Measurements from ENCODE around the gene PLEKHG2. TPM values are rescaled to one million over a fixed set of nuclear protein-coding genes. Genes with fewer than 3 reads are reported as not detected.

PLEKHG2 gene
- total and polyA plus RNA-seq, 5 donors: 11.3 to 29.5 (median 15.5) TPM

DNA sequence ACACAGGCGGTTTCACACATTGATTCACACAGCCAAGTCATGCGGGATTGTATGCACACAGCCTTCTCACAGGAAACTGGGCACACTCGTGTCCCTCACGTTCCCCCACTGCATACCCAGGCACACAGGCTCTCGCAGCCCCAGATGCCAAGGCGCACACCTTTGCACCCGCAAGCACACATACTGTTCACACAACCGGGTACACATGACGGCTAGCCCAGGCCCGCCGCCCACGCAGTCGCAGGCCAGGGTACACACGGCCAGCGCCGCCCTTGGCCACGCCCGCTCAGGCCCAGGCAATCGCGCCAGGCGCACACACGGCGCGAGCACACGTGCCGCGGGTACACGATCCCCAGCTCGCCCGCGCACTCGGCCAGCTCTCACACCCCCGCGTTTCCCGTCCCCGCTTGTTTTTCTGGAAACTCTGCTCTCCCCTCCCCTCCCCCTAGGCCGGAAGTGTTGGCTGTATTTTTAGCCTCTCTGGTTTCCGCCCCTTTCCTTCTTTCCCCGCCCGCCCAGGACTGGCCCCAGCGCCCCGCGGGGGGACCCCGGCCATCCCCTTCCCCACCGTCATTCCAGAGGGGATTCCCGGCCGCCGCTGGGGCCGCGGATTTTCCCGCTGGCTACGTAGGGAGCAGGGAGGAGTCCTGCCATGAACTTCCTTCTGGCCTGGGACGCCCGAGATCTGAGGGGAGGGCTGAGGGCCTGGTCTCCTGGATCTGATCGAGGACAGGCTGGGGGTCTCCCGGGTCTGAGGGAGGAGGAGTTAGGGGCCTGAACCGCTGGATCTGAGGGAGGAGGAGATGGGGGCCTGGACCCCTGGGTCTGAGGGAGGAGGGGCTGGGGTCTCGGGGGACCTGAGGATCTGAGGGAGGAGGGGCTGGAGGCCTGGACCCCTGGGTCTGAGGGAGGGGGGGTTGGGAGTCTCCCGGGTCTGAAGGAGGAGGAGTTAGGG is 9.8 kb upstream of the PLEKHG2 start:
- intact Hi-C loops (cut with DNase I): no loop called here
- H3K27ac ChIP-seq (ENCODE audit: low read length): peak overlapping the region; percentile 97
- no peaks in the 10 kb centered on the region for H3K27me3 ChIP-seq (ENCODE audit: control insufficient read depth, insufficient read depth)
- peak overlapping the region; percentile 68 for H3K4me3 ChIP-seq (ENCODE audit: low read length)
- no peaks in the 10 kb centered on the region for H3K9me3 ChIP-seq (ENCODE audit: control insufficient read depth, low read length)
- WGBS: 2% methylated on average over 59 of the region's 59 CpGs
- H3K4me1 ChIP-seq (ENCODE audit: control insufficient read depth, insufficient read depth, low read length): peaks cover 4% of the 10 kb centered on the region
- DNase-seq (peak; percentile 95 to 97 (median 97)), ATAC-seq (peak; percentile 54 to 56)

DNA sequence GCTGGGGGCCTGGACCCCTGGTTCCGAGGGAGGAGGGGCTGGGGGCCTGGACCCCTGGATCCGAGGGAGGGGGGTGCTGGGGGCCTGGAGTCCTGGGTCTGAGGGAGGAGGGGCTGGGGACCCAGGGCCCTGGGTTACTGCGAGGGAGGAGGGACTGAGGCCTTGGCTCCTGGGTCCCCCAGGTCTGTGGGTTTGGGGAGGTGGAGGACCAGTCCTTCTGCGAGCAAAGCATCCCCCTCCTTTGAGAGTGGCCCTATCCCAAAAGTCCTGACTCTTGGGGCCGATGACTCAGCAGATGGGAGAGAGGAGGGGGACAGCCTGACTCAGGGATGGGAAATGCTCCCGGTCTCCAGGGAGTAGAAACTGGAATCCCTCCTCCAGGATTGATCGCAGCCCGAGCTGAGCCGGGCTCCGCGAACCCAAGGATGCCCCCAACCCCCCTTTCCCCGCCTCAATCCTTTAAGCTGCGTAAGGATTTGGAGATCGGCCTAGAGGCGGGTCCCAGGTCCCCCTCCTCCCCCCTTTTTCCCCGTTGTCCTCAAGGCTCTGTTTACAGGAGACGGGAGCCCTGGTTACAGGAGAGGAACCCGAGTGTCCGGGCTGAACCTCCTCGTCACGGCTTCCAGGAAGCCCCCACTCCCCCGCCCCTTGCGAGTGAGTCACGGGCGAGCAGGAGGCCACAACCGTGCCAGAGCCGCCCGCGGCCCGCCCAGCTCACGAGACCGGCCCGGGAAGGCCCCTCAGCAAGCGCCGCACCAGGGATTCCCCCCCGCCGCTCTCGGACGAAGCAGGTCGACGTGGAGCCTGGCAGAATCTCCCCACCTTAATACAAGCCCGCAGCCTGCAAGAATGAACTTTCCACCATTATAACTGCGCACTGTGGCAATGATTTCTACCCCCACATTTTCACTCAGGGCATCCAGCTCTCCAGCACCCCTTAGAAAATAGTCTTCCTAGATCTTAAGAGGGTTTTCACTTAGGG is 8.8 kb upstream of the PLEKHG2 start:
- ATAC-seq: peak; percentile 72

DNA sequence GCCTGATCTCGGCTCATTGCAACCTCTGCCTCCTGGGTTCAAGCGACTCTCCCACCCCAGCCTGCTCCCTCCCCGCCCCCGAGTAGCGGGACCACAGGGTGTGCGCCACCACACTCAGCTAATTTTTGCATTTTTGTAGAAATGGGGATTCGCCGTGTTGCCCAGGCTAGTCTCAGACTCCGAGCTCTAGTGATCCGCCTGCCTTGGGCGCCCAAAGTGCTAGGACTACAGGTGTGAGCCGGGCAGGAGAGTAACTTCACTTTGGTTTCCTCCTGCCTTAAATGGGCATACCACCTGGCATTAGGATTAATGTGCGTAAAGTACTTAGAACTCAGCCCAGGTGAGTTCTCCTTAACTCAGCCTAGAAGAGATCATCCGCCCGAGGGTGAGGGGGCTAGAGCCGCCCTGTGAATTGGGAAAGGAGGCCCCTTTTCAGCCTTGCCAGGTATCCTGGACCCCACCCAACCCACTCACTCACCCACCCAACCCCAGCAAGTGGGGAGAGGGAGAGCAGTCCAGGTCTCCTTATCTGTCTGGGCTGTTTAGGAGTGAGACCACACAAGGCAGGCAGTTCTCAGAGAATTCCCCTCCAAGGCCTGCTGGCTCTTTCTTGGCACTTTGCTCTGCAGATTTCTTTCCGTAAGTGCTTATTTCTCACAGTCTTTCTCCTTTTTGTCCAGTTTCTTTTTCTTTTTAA is 7.1 kb upstream of the PLEKHG2 start:
- peaks cover 4% of the 10 kb centered on the region for H3K4me1 ChIP-seq (ENCODE audit: control insufficient read depth, insufficient read depth, low read length)
- 89% methylated on average over 17 of the region's 17 CpGs for whole genome bisulfite sequencing

More for the DNA sequence above, 8.8 kb upstream of the PLEKHG2 start:
- intact Hi-C loops (cut with DNase I): no loop called here
- peak overlapping the region; percentile 68 for H3K4me3 ChIP-seq (ENCODE audit: low read length)
- H3K27ac ChIP-seq (ENCODE audit: low read length): peak overlapping the region; percentile 97
- peak; percentile 99 for DNase-seq
- peaks cover 4% of the 10 kb centered on the region for H3K4me1 ChIP-seq (ENCODE audit: control insufficient read depth, insufficient read depth, low read length)
- no peaks in the 10 kb centered on the region for H3K9me3 ChIP-seq (ENCODE audit: control insufficient read depth, low read length)
- 2% methylated on average over 43 of the region's 43 CpGs for whole genome bisulfite sequencing
- H3K27me3 ChIP-seq (ENCODE audit: control insufficient read depth, insufficient read depth): no peaks in the 10 kb centered on the region

DNA sequence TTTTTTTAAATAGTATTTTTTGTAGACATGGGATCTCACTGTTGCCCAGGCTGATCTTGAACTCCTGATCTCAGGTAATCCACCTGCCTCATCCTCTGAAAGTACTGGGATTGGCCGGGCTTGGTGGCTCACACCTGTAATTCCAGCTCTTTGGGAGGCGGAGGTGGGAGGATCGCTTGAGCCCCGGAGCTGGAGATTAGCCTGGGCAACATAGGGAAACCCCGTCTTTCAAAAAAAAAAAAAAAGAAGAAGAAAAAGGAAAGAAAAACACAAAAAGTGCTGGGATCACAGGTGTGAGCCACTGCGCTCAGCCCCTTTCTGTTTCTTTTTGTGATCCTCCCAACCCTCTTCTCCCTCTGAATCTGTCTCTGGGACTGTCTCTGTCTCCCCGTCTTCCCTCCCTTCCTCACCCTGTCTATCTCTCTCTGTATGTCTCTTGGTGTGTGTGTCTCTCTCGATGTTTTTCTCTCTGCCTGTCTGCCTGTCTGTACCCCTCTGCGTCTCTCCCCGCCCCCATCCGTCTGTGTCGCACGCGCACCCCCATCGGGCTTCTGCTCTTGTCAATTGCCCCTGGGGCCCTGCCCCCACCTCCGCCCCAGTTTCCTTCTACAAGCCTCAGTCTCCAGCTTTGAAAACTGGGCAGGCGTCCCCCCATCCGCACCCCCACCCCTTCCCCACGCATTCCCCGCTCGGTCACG is 6.4 kb upstream of the PLEKHG2 start:
- H3K27me3 ChIP-seq (ENCODE audit: control insufficient read depth, insufficient read depth): no peaks in the 10 kb centered on the region
- 15% methylated on average over 22 of the region's 22 CpGs for WGBS
- intact Hi-C loops (cut with DNase I): no loop called here
- DNase-seq (peak in 2 of 3 donors; percentile 16 to 56), ATAC-seq (no peak)
- peak overlapping the region; percentile 83 for H3K4me3 ChIP-seq (ENCODE audit: low read length)
- H3K9me3 ChIP-seq (ENCODE audit: control insufficient read depth, low read length): no peaks in the 10 kb centered on the region
- H3K27ac ChIP-seq (ENCODE audit: low read length): peak overlapping the region; percentile 97
- H3K4me1 ChIP-seq (ENCODE audit: control insufficient read depth, insufficient read depth, low read length): peaks cover 7% of the 10 kb centered on the region

More for the DNA sequence above, 7.1 kb upstream of the PLEKHG2 start:
- intact Hi-C loops (cut with DNase I): no loop called here
- H3K27me3 ChIP-seq (ENCODE audit: control insufficient read depth, insufficient read depth): no peaks in the 10 kb centered on the region
- H3K4me3 ChIP-seq (ENCODE audit: low read length): peak overlapping the region; percentile 83
- DNase-seq (peak in 2 of 3 donors; percentile 12 to 48), ATAC-seq (no peak)
- peak overlapping the region; percentile 44 for H3K27ac ChIP-seq (ENCODE audit: low read length)
- no peaks in the 10 kb centered on the region for H3K9me3 ChIP-seq (ENCODE audit: control insufficient read depth, low read length)

DNA sequence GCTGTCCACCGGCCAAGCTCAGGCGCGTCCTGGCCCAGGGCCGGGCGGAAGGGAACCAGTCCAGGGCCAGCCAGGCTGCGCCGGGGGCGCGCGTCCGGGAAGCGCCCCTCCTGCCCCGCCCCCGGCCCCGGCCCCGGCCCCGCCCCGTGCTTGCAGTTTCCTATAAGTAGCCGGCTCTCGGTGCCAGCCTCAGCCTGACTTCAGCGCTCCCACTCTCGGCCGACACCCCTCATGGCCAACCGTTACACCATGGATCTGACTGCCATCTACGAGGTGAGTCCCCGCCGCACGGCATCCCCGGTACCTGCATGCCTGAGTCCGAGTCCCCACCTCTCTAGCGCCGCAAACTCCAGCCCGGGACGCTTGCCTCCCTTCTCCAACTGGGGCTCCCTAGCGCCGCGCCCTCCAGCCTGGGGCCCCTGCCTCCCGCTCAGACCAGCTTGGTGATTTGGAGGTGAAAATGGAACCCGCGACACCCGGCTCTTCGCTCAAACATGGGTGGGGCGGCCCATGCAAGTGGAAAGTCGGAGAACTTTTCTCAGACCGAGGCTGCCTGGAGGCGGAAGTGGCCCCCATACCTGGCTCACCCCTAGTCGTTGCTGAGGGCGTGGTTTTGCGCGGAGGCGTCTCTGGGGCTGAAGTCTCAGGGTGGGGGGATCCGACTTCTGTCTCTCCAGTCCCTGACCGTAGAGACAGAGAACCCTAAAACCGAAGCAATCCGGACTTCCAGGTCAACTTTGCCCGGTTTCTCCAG is 5.6 kb upstream of the PLEKHG2 start, which contains the start of gene ZFP36:
Gene ZFP36, plus strand, starts transcription at position 192 of the 754 bp plus-strand sequence. Its CDS starts 58 bp downstream, at position 250.
- Histone ChIP-seq H3K27me3 (ENCODE audit: control insufficient read depth, insufficient read depth) (no peaks in the 10 kb centered on the region), H3K9me3 (ENCODE audit: control insufficient read depth, low read length) (no peaks in the 10 kb centered on the region), H3K4me3 (ENCODE audit: low read length) (peak within 1 kb of the TSS; percentile 83), H3K4me1 (ENCODE audit: control insufficient read depth, insufficient read depth, low read length) (peaks cover 9% of the 10 kb centered on the region), H3K27ac (ENCODE audit: low read length) (peak within 1 kb of the TSS; percentile 98)
- under 1% methylated on average over 56 of the region's 56 CpGs for WGBS
- intact Hi-C loops (cut with DNase I): no loop called here
- peak; percentile 32 to 52 for ATAC-seq
- DNase-seq: peak; percentile 91 to 97 (median 97)

DNA sequence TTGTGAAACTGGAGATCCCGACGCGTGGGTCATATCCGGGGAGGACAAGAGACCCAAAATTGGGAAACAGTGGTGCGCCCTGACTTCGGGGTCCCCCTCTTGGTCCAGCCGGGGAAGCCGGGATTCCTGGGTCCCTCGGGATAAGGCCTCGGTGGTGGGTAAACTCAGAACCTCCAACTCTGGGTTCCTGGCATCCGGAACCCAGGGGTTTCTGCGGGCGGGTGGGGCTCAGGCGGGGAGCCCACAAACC is 5.1 kb upstream of the PLEKHG2 start:
- DNase-seq: peak in 1 of 3 donors; percentile 76
- H3K4me3 ChIP-seq (ENCODE audit: low read length): peak overlapping the region; percentile 83
- no peaks in the 10 kb centered on the region for H3K9me3 ChIP-seq (ENCODE audit: control insufficient read depth, low read length)
- WGBS: 0% methylated on average over 14 of the region's 14 CpGs
- H3K27me3 ChIP-seq (ENCODE audit: control insufficient read depth, insufficient read depth): no peaks in the 10 kb centered on the region
- peaks cover 8% of the 10 kb centered on the region for H3K4me1 ChIP-seq (ENCODE audit: control insufficient read depth, insufficient read depth, low read length)
- peak overlapping the region; percentile 98 for H3K27ac ChIP-seq (ENCODE audit: low read length)
- intact Hi-C loops (cut with DNase I): no loop called here
- ATAC-seq: no peak

DNA sequence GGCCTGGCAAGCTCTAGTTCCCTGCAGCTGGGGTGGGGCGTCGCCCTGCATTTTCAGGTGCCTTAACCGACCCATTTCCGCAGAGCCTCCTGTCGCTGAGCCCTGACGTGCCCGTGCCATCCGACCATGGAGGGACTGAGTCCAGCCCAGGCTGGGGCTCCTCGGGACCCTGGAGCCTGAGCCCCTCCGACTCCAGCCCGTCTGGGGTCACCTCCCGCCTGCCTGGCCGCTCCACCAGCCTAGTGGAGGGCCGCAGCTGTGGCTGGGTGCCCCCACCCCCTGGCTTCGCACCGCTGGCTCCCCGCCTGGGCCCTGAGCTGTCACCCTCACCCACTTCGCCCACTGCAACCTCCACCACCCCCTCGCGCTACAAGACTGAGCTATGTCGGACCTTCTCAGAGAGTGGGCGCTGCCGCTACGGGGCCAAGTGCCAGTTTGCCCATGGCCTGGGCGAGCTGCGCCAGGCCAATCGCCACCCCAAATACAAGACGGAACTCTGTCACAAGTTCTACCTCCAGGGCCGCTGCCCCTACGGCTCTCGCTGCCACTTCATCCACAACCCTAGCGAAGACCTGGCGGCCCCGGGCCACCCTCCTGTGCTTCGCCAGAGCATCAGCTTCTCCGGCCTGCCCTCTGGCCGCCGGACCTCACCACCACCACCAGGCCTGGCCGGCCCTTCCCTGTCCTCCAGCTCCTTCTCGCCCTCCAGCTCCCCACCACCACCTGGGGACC is 4.6 kb upstream of the PLEKHG2 start:
- 16% methylated on average over 40 of the region's 40 CpGs for WGBS

DNA sequence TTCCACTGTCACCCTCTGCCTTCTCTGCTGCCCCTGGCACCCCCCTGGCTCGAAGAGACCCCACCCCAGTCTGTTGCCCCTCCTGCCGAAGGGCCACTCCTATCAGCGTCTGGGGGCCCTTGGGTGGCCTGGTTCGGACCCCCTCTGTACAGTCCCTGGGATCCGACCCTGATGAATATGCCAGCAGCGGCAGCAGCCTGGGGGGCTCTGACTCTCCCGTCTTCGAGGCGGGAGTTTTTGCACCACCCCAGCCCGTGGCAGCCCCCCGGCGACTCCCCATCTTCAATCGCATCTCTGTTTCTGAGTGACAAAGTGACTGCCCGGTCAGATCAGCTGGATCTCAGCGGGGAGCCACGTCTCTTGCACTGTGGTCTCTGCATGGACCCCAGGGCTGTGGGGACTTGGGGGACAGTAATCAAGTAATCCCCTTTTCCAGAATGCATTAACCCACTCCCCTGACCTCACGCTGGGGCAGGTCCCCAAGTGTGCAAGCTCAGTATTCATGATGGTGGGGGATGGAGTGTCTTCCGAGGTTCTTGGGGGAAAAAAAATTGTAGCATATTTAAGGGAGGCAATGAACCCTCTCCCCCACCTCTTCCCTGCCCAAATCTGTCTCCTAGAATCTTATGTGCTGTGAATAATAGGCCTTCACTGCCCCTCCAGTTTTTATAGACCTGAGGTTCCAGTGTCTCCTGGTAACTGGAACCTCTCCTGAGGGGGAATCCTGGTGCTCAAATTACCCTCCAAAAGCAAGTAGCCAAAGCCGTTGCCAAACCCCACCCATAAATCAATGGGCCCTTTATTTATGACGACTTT is 3.9 kb upstream of the PLEKHG2 start:
- DNase-seq: peak in 2 of 3 donors; percentile 65 to 69
- intact Hi-C loops (cut with DNase I): no loop called here
- 26% methylated on average over 20 of the region's 20 CpGs for WGBS
- Histone ChIP-seq H3K9me3 (ENCODE audit: control insufficient read depth, low read length) (no peaks in the 10 kb centered on the region), H3K4me1 (ENCODE audit: control insufficient read depth, insufficient read depth, low read length) (peaks cover 8% of the 10 kb centered on the region), H3K4me3 (ENCODE audit: low read length) (peak overlapping the region; percentile 83), H3K27ac (ENCODE audit: low read length) (peak overlapping the region; percentile 98), H3K27me3 (ENCODE audit: control insufficient read depth, insufficient read depth) (no peaks in the 10 kb centered on the region)
- ATAC-seq: no peak

More for the DNA sequence above, 4.6 kb upstream of the PLEKHG2 start:
- Histone ChIP-seq H3K4me3 (ENCODE audit: low read length) (peak overlapping the region; percentile 83), H3K4me1 (ENCODE audit: control insufficient read depth, insufficient read depth, low read length) (peaks cover 8% of the 10 kb centered on the region), H3K27me3 (ENCODE audit: control insufficient read depth, insufficient read depth) (no peaks in the 10 kb centered on the region), H3K27ac (ENCODE audit: low read length) (peak overlapping the region; percentile 98), H3K9me3 (ENCODE audit: control insufficient read depth, low read length) (no peaks in the 10 kb centered on the region)
- ATAC-seq (no peak), DNase-seq (peak; percentile 63 to 82 (median 82))
- intact Hi-C loops (cut with DNase I): no loop called here

All from right cardiac atrium (tissue), 5 donors.